Stimulated activated CD4-positive, alpha-beta T cell treated with anti-CD3 and anti-CD28 coated beads, TNF-alpha, amount 100 ng/mL, for 48 hours (primary cell): Measurements from ENCODE around the gene SDC4.

ENCODE experiments used
- DNase-seq, 3 donors: peaks; one replicate each; pipeline ENCODE4 v3.0.0-alpha.2; 2020; ENCODE audit warnings: low read depth in 3 of 3

SDC4 gene

DNA sequence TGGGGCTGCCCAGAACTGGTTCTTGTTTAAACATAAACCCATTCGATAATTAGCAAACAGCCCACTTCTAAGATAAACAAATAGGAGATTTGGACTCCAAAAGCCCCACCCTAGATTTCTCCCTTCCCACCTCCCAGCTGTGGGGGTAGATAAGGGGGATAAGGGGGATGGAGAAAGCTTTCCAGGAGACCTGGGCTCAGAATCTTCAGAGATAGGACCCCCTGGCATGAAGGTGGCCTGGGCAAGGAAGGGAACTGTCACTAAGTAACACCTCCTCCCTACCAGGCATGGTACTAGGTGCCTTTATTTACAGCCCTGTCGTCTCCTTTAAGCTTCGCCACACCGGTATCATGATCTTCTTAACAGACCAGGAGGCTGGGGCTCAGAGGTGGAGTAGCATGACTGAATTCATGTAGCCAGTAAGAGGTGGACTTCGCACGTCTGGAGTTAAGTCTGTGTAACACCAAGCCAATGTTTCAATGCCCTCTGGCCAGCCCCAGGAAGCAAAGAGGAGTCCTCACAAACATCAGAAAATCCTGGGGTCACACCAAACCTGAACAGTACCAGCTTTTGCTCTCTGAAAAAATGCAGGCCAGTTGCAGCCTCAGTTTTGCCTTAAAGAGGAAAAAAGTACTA, 4.6 kb downstream of the SDC4 start:
- no peak for DNase-seq

DNA sequence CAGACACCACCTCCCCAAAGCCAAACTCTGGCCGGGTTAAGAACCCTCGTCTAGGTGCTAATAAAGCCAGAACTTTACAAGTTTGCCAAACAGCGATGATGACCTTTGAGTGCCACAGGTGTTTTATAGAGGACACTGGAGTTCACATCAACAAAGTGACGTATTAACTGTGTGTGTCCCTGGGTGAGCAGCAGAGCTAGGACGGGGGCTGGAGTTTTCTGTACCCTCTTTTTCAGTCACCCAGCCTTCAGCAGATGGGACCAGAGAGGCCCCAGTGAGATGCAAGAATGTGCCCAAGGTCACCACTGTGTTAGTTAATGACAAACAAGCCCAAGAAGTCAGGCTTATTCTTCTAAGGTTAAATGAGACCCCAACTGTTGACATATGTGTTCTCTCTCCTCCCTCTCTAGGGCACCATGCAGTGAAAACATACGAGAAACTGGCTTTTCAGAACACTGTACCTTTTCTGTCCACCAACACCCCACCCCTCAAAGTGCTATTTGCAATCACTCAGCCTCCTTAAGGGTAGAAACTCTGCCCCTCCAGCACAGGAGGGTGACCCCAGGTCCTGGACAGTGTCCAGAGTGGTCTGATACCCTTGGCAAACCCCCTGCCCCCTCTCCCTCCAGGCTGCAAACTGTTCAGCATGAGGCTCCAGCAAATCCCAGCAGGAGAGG, 5.2 kb downstream of the SDC4 start:
- DNase-seq, result no peak

DNA sequence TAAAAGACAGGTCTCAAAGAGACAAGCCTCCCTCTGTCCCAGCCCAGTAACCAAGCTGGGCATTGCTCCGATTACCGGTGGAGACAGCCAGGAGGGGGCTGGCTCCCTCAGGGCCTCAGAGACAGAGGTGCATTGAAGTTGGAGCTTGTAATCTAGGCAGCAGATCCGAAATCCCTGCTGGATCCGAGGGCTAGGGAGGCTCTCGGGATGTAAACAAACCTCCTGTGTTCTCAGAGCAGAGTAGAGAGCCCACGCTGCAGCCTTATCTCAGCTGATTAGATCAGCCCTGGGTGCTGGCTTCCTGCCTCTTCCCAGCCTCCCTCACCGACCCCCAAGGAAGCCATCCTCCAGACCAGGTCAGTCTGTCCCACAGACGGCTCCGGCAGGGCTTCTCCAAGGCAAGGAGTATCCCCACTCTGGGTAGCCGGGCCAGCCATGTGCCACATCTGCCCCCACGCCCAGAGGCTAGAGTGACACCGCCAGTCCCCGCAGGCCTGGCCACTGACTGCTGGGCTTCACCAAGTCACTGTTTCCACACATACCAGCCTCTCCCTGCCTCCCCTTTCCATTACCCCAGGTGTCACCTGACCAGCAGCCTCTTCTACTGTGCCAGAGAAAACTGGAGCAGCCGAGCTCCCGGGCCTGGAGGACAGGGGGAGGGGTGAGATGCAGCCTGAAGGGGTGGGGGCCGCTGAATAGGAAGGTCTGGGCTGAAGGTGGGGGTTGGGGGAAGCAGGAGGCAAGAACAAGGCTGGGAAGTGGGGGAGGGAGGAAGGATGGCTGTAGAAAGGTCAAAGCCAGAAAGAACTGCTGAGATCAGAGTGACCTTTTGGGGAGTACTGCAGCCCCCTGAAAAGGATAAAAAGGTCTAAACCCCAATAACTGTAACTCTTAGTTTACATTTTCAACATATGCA, 6.0 kb downstream of the SDC4 start:
- no peak for DNase-seq

DNA sequence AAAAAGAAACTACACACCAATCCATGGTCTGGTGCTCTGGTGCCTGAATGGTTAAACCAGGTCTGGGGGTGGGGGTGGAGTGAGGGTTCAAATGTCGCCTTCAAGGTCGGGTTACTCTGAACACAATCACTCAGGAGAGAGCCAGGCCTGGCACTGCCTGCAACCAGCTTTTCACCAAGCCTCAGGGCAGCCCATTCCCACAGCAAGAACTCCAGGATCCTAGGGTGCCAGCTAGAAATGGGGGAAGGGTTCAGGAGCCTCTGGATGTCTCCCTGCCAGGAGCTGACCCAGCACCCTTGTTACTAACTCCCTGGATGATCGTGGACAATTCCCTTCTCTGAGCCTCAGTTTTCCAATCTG, 6.7 kb downstream of the SDC4 start:
- DNase-seq, result no peak

DNA sequence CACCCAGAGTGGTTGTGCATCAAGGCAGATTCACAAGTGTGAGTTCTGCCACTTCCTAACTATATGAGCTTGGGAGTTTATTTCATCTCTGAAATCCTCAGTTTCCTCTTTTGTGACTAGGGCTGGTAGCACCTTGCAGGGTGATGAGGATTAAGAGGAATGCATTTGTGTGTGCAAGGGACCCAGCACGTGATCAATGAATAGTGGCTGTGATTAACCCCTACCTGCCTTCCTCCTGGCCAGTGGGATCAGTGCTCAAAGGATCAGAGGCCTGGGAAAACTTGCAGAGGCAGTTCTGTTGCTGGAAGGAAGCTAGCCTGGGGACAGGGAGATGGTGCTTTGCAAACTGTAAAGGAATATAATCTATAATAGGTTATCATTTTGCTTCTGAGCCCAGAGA, 7.3 kb downstream of the SDC4 start:
- no peak for DNase-seq

DNA sequence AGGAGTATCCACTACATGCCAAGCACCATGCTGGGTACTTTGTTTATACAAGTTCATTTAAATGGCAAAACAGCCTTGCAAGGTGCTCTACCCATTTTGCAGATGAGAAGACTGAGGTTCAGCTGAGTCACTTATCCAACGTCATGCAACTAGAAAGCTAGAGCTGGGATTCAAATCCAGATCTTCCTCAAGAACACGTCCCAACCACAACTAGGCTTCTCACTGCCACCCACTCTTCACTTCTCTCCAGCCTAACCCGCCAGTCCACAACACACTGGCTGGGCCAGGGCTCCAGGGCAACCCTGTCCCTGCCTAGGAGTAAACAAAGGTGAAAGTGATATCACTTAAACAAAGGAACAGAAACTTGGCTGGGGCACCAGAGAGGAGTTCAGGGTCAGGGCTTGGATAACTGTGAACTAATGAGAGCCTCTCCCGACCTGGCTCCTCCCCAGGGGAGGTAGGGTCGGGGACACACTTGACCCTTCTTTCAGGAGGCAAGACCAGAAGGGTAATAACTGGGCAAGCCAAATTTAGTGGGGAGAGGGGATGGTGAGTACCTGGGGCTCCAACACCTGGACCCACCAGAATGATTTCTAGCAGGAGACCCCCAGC, 7.9 kb downstream of the SDC4 start:
- DNase-seq, result no peak

DNA sequence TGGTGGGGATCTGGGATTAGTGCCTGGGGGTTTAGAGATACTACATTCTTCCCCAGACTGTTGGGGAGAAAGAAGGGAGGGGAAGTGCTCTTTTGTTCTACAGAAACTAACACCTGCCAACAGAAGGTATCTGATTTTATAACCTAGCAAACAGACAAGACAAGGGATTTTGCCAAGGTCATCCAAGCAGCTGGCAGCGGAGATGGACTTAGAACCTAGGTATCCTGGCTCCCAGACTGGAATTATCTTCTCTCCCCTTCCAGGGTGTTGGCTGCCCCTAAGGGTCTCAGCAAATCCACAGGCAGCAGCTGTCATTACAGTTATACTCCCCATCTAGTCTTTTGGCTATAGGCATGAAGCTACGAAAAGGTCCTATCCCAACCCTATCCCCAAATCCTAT, 8.4 kb downstream of the SDC4 start:
- no peak for DNase-seq

DNA sequence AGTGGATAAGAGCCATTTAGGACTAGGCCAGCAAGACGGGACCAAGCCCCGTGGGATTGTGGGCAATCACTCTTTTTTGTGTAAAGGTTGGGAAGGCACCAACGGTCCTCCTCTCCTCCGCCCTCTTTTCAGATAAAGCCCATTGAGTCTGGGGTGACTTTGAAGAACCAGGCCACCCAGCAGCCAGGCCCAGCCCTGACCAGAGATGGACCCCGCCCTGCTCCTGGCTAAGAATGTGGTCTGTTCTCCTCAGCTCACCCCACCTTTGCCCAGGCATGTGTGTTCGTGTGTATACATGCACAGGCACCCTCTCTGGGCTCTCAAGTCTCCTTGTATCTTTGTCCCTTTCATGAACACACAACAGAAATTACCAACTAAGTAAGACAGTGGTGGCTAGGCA, 9.1 kb downstream of the SDC4 start:
- no peak for DNase-seq

DNA sequence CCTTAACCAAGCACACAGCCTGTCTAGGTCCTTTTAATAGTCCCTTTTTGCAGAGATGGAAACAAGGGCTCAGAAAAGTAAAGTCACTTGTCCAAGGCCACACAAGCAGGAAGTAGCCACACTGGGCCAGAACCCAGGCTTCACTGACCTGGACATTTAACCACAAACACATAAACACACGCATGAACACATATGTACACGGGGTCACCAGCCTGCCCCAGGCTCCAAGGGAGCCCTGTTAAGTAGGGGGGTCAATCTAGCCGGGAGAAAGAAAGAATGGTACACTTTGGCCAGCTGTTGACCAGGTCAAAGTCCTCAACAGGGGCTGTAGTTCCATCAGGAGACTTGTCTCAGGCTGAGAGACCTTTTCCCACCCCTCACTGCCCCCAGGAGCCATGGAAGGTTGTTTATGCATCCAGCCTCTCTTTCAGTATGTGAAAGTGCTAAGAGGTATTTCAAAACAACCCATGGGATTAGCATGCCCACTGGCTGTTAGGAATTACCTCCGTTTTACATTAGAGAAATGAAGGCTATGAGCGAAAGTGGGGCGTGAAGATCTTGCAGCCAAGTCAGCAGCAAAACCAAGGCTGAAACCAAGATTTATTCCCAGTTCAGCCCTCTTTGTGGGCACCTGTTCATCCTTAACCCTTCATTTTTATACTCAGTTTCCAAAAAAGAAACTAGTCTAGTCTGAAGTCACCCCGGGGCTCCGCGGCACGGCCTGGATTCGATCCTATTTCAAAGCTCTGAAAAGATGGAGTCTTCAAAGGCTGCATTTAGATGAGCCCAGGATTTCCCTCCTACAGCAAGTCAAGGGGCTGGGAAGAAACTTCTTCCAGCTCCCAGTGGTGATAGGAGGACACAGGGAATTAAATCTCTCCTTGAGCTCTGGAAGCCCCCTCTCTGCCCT, 9.8 kb downstream of the SDC4 start:
- DNase-seq, result no peak

DNA sequence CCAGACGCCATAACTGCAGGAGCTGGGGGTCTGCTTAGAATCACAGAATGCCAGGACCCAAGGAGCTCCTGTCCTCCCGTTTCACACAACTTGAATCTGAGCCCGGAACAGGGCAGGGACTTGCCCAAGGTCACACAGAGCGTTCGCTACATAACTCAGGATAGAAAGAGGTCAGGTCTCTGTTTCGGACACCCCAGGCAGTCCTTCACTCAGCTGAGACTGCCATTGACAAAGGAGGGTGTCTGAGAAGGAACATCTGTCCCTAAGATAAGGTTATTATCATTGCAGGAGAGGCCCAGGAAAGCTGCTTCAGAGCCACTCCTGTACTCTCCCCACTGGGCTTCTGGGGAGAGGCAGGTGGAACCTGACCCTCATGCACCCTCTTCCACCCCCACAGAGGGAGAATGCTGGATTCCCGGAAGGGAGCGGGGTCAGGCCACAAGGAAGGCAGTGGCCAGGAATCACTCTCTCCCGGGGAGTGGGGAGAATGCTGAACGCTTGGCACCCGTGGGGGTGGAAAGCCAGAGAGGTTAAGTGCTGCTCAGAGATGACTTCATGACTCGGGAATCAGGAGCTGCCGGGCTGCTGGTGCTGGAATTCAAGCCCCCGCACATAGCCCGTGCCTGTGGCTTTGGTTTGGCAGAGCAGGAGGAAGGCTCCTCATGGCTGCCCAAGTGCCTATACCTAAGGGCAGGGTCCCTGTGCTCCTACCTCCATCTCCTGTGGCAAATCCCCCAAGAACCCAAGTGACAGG, 10.7 kb downstream of the SDC4 start:
- no peak for DNase-seq

DNA sequence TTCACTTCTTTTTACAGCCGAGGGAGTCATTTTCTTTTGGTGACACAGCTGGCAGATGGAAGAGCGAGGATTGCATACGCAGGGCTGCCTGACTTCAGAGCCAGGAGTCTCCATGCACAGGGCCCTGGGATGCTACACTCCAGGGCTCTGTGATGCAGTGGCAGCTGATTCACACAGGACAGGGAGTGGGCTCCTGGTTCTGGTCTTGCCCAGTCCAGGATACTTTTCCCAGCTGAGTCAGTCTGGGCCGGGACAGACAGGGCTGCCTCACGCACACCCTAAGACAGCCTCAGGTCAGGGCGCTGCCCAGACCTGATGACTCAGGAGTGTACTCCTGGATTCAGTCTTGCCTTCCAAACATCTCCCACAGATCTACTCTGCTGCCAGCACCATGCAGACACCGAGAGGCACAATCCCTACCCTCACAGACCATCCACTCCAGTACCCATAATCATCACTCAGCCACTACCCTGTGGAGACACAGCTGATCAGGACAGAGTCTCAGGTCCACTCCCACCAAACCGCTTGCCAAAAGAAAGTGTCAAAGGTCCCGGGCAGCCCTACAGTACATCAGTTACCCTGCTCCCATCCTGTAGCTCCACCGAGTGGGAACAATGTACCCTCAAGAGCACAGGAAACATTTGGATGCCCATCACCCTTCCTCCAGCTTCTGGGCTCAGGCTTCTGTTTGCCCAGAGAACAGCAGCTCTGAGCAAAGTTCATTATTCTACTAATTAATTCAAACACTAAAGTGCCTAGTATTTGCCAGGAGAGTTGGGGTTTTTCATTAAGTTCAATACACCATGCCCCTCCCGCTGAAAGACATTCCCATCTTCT, 11.5 kb downstream of the SDC4 start:
- no peak for DNase-seq

DNA sequence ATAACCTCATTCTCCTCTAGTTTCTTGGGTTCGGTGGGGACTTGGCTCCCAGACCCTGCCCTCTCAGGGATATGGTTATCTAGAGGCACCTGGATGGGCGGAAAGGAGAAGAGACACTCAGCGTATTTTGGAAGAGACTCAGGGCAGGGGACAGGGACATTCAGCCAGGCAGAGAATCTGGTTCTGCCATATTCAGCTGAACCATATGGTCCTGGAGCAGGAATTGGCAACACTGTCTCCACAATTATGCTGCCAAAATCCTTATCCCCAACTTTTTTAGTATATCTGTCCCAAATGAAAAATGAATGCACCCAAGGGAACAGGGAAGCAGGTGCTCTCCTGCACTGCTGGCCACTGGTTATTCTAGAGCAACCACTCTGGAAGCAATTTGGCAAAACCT, 17.7 kb downstream of the SDC4 start:
- DNase-seq, result no peak

DNA sequence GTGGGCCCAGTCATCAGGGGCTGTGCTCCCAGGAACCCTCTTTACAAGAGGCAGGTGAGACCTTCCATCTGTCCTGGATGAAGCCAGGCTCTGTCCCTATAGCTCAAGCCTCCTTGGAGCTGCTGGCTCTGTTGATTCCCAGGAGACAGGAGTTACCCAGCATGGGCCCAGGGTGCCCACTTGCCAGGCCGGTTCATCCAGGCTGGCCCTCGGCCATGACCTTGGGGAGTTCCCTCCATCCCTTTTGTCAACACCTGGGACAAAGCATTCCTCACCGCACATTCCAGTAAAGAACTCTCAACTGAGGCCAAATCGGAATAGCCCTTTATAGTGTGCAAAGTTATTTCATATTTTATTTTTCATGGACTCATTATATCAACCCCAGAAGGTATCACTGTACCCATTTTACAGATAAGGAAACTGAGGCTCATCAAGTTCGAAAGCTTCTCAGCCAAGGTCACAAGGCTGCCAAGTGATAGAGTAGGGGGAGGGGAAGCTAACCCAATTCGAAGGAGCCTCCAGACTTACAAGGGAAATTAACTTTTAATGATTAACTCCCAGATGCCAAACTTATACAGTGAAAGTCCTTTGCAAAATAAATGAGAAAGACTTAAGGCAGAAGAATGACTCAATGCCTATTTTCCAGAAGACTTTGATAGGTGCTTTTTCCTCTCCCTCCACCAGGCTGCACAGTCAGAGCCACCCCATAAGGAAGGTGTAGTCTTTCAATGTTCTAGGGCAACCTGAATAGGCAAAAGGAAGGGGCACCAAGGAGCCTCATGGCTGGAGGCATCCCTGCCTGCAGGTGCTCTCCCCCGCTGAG, 18.5 kb downstream of the SDC4 start:
- no peak for DNase-seq

DNA sequence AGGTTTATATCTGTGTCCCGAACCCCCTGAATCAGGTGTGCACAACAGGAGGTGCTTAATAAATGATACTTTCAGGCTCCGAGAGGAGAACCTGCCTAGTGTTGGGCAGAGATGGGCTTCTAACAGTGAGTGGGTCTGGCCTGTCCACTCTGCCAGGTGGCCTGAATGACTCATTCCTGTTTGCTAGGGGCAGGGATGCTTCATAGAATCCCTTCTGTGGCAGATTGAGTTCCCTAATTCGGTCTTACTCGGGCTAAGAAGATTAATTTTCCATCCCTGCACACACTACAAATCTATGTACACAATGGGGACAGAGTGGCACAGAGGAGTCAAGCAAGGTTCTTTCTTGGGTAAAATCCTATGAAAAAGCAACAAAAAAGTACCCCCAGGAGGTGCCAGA, 19.8 kb downstream of the SDC4 start:
- no peak for DNase-seq

DNA sequence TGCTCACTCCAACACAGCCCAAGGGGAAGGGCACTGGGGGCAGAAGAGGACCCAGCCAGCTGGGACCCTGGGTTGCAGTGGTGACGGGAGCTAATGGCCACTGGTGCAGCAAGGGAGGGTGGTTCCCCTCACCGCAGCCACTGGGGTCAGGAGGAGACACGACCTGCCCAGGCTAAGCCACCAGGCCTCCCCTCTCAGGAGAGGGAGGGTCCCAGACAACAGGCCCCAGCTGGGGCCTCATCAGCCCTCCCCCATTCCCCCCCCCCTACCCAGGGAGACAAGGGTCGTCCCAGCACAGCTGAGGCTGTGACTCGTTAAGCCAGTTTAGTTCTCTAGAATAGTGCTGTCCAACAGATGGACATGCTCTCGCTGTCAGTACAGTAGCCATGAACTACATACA, 22.9 kb downstream of the SDC4 start:
- DNase-seq, result no peak

DNA sequence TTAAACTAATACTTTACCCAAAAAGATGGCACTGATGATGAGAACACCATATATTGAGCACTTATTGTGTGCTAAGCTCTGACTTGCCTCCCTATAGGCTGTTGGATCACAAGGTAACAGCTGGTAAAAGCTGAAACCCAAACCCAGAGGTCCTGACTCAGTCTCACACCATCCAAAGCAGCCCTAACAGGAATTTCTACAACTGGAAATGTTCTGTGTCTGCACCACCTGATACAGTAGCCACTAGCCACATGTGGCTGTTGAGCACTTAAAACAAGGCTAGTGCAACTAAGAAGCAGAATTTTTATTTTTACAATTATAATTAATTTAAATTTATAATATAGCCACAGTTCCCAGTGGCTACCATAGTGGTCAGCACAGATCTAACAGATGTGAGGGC, 24.5 kb downstream of the SDC4 start:
- DNase-seq, result no peak

DNA sequence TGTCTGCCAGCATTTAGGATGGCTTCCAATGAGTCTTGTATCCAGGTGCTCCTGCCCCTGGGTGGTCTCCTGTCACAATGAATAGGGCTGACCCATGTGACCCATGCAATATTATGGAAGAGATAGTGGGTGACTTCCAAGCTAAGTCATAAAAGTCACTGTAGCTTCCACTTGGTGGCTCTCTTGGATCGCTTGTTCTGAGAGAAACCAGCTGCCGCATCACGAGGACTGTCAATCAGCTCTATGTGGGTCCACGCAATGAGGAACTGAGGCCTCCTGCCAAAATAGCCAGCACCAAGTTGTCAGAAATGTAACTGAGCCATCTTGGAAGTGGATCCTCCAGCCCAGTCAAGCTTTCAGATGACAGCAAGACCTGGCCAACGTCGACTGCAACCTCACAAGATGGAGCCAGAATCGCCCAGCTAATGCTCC, 25.3 kb downstream of the SDC4 start:
- DNase-seq, result no peak

DNA sequence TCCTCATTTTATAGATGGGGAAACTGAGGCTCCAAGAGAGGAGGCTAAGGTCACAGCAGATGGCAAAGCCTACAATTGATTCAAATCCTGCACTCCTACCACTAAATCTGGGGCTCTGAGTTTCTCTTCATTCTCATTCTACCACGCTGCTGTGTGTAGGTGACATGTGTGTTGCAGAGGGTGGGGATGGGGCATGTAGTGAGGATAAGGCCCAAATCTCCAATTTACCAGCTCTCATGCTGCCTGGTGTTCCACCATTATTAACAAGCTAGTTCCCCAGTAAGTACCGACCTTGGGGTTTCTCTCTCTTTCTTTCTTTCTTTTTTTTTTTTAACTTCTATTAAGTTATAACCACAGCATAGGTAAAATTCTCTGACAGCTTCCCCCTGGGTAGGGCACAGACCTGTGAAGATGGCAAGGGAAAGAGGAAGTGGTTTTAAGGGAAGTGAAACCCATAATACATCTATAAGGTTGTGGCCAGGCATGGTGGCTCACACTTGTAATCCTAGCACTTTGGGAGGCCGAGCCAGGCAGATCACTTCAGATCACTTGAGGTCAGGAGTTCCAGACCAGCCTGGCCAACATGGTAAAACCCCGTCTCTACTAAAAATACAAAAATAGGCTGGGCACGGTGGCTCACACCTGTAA, 27.2 kb downstream of the SDC4 start:
- DNase-seq, result no peak
